NCI-H748 (cell line): Measurements from ENCODE around the gene BUB1.
"Not testable (repeated sequence)": the region's sequence is repeated elsewhere in the genome, so short reads cannot be mapped to it uniquely, and the experiment has no call there.

ENCODE experiments used
- DNase-seq: peaks from one replicate; lab custom pipeline; 2025; ENCODE audit not compliant: unreplicated experiment; lab: John Stamatoyannopoulos, UW

The BUB1 gene

DNA sequence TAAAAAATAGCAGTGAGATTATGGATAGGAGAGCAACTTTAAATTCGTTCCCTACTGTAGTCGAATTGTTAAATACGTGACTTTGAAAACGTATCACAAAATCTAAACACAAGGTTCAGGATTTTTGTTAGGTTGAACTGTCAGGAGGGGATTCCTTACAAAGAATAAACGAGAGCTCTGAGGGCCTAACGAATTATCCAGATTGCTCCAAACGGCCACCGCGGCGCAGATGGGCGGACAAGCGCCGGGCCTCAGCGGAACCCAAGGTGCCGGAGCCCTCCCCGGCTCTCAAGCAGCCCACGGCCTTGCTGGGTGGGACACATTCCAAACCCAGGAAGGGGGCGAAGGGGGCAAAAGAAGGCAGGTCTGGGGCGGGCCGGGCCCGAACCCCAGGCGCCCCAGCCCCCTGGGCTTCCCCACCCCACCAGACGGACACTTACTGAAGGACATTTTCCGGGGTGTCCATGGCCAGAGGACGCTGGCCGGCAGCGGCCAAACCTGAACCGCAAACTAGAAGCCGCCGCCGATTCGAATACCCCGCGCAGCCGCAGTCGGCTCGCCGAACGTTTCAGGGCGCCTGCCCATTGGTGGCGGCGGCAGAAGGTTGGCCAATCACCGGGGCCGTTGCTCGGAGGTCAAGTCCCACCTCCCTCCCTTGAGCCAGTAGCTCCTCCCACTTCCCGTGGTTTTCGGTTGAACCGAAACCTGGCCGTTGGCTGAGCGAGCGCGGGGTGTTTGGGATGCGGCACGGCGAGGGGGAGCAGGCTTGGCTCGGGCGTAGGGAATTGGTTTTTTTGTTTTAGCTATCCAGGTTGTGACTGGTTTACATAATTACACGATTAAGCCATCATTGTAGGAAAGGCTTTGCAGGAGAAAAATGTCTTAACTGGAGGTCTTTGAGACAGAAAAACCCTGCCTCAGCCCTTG is at the start of gene BUB1:
Gene BUB1, minus strand, starts transcription at position 534 of the 927 bp plus-strand sequence. Its CDS starts 68 bp downstream, at position 466.
- peak; percentile 93 for DNase-seq

DNA sequence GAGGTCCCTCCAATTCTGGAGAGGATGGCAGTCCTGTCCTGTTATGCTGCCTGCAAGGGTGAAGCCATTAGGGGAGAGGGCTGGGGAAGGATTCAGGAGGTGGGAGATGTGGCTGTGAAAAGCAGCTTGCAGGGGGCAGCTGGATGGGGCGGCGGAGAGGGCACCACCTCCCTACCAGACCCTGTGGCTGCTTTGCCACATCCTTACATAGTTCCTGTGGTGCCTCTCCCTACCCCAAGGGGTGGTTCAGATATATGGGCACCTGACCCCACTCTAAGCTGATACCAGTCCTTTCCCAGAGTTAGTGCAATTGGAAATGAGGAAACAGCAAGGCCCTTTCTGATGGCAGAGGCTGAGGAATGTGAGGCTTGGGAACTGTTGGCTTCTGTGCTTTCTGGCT is 48.4 kb upstream of the BUB1 start:
- DNase-seq: no peak

DNA sequence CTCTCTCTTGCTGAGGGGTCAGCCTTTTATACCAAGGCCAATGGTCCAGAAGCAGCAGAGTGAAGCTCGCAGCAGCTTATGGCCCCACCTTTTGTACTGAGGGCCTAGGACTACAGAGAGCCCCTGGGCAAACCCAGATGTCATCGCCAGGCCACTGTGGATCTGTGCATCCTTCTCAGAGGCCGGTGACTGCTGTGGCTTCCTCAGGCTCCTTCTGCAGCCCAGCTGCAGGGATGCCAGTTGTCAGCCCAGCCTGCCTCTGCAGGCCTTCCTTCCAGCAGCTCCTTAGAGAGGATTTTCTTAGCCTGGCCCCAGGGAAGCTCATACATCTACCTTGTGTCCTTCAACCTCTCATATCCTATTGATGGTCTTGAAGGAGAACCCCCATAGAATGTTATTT is 48.0 kb upstream of the BUB1 start:
- DNase-seq: no peak

DNA sequence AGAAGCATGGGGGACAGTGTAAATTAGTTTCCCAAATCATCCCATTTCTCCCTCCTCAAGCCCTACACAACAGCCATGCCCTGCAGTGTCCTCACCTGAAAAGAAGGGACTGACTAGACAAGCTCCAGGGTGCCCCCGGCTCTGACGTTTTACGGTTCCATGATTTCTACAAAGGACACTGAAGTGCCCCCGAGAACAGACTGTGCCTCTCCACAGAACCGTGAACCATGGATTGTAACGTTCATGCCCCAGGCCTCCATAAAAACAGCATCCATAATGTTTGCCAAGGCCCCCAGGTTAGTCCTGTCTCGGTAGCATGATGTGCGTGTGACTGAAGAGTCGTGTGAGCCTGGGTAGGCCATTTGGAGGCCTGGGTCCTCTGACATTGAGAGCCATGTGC is 47.5 kb upstream of the BUB1 start:
- DNase-seq: no peak

DNA sequence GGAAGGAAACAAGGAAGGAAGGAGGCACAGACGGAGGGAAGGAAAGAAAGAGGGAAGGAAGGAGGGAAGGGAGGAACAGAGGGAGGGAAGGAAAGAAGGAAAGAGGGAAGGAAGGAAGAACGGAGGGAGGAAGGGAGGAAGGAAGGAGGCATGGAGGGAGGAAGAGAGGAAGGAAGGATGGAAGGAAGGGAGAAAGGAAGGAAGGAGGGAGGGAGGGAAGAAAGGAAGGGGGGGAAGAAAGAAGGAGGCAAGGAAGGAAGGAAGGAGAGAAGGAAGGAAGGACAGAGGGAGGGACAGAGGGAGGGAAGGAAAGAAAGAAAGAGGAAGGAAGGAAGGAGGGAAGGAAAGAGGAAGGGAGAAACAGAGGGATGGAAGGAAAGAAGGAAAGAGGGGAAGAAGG is 47.0 kb upstream of the BUB1 start:
- DNase-seq: no peak

DNA sequence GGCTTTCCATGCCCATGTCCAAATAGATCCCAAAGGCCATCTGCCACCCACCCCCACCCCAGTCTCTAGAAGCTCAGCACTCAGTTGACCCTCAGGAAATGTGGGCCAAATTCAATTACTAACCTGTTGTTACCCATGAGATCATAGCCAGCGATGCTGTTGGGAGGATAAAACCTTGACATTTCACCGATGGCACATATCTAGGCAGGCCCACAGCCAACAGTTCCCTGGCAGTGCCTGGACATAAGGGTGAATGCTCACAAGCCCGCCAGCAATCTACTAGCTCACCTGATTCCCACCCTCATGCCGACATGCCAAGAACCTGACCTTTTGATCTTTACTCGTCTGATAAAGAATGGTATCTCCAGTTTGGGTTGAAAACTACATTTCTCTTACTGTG is 42.7 kb upstream of the BUB1 start:
- DNase-seq: no peak

DNA sequence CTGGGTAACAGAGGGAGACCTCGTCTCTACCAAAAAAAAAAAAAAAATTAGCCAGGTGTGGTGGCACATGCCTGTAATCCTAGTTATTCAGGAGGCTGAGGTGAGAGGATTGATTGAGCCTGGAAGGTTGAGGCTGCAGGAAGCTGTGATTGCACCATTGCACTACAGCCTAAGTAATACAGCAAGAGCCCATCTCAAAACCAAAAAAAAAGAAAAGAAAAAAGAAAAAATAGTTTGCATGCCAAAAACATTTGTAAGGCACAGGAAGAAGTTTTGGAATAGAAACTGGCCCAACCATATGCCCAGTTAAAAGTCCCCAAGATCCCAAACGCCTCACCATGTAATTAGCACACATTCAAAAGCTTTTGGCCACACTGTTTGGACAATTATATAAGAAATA is 41.1 kb upstream of the BUB1 start:
- DNase-seq: no peak

DNA sequence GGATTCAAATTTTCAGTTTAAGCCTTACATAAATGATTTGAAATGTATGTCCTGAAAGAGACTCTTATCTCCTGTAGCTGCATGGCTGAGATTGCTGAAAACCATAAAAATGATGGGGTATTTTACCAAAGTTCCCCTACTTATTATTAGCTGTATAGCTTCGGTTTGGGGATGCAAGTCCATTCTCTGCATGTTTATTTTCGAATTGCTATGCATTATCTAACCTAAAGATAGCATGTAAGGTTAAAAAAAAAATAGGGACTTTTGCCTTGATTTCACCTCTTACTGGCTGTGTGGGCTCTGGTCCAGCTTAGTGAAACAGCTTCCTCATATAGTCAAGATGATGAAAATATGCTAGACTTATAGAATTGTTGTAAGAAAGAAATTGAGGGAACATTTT is 40.5 kb upstream of the BUB1 start:
- no peak for DNase-seq

DNA sequence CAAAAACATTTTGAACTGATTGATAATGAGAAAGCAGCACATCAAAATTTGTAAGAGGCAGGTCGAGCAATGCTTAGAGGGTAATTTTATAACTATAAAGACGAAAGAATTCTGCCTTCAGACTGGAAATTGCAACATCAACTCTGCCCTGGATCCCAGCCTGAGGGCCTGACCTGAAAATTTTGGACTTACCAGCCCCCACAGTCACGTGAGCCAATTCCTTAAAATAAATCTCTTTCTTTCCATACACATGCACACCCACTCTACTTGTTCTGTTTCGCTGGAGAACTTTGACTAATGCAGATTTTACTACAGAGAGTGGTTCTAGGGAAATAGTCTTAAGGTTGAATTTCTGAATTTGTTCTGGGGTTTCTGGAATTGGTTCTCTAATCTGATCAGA is 39.9 kb upstream of the BUB1 start:
- no peak for DNase-seq

DNA sequence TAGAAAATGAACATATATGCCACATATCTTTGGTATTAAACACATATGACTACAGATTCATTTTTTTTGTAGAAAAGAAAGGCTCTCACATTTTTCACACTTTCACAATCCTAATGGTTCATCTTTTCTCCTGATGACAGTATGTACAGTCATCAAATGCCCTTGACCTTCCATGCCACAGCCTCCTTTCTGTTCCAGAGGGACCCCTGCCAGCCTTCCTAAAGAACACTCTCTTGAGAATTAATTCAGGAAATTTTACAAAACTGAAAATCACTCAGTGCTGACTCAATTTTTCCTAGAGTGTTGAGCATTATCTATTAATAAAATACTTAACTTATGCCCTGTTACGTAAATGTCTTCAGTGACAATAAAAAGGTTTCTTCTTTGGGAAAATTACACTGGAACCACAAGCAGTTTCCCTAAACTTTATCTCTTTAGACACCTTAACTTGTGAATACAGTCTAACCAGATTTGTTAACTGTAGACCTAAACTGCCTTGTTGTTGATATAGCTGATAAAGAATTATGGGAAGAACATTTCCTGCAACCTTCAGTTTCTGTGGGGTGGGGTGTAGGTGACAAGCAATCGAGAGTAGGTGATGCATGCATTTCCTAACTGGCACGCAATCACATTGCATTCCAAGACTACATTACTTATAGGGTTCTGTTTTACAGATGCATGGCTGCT is 39.2 kb upstream of the BUB1 start:
- no peak for DNase-seq

DNA sequence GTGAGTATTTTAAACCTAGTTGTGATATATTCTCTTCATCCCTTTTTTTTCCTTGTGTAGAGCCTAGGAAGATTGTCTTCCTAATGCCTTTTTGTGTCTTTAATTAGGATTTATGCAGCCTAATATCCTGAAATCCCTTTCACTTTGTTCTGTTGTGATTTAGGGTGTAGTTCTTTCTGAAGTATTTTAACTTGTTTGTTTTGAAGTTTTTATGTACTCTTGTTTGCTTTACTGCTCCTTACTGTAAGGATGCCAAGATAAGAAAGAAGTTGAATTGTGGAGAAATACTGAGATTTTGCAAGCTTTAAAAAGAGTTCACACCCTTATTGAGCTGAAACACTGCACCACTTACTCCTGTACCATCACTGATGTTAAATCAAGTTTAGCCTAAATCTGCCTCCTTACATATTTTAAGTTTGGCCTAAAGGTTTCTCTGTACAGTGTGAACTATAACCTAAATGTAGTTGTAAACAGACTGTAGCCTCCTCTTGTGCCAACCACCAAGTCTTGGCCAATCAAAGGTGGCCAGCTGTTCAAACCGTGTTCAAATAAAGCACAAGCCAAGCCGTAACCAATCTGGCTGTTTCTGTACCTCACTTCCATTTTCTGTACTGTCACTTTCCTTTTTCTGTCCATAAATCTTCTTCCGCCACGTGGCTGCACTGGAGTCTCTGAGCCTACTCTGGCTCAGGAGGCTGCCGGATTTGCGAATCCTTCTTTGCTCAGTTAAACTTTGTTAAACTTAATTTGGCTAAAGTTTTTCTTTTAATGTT is 36.8 kb upstream of the BUB1 start:
- no peak for DNase-seq

DNA sequence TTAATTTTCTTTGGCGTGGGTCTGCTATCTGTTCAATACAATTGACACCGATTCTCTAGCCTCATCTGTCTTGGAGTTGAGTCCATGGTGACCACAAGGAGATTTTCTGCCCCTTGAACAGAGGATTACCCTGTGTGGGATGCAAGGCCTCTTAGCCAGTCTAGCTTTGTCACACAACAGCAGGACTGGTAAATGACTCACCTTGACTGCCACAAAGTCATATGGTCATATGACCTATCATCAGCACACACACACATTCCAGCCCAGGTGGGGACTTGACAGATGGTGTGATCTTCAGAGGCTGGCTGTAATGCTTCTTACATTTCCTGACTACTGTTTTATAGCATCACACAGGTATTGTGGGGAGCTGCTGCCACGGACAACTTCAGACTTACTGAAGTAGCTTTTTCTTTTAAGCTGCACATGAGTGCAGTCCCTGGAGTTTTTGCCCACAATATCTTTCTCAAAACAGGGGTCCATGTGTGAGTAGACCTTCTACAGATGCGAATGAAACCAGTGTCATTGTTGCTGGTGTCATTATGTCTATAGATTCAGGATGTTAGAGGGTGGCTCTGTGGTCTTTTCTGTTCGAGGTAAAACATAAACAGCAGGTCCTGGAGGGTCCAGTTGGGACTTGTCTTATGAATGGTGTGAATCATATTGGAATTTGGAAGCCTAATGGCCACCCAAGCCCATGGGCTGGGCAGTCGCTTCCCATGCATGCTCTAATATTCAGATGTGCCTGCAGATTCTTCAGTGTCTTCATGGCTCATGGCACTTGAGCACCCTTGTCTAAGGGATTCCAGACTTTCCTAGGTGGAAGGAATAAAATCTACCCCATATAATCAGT is 35.9 kb upstream of the BUB1 start:
- no peak for DNase-seq

DNA sequence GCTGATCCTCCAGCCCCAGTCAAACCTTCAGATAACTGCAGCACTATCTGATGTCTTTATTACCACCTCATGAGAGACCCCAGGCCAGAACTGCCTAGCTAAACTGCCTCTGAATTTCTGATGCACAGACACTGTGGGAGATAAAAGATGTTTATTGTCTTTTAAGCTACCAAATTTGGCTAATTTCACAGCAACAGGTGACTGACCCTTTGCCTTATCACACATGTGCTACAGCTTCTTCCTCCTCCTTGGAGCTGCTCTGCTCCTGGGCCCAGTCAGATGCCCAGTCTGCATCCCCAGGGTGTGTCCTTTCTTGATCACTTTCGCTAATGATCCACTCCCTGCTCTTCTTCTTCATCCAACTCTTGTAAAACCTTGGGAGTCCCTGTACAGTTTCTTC is 34.9 kb upstream of the BUB1 start:
- DNase-seq: no peak

DNA sequence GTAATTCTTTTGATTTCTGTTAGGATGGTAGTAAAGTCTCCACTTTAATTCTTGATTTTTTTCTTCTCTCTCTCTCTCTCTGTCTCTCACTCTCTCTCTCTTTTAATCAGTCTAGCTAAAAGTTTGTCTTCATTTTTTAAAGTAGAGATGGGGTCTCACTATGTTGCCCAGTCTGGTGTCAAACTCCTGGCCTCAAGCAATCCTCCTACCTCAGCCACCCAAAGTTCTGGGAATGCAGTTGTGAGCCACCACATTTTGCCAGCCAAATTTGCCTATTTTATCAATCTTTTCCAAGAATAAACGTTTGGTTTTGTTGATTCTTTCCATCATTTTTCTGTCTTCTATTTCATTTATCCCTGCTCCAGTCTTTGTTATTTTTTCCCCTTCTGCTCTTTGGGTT is 30.6 kb upstream of the BUB1 start:
- DNase-seq: no peak

DNA sequence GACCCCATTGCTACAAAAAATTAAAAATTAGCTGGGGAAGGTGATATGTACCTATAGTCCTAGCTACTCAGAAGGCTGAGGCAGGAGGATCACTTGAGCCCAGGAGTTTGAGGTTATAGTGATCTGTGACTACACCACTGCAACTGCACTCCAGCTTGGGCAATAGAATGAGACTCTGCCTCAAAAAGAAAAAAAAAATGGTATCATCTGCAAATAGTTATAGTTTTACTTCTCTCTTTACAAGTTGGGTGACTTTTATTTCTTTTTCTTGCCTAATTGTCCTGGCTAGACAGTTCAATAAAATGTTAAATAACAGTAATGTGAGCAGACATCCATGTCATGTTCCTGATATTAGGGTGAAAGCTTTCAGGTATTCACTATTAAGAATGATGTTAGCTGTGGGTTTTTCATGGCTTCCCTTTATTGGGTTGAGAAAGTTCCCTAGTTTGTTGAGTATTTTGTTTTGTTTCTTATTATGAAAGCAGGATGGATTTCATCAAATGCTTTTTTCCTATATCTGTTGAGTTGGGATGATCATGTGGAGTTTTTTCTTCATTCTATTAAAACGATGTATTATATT is 29.6 kb upstream of the BUB1 start:
- DNase-seq: no peak

DNA sequence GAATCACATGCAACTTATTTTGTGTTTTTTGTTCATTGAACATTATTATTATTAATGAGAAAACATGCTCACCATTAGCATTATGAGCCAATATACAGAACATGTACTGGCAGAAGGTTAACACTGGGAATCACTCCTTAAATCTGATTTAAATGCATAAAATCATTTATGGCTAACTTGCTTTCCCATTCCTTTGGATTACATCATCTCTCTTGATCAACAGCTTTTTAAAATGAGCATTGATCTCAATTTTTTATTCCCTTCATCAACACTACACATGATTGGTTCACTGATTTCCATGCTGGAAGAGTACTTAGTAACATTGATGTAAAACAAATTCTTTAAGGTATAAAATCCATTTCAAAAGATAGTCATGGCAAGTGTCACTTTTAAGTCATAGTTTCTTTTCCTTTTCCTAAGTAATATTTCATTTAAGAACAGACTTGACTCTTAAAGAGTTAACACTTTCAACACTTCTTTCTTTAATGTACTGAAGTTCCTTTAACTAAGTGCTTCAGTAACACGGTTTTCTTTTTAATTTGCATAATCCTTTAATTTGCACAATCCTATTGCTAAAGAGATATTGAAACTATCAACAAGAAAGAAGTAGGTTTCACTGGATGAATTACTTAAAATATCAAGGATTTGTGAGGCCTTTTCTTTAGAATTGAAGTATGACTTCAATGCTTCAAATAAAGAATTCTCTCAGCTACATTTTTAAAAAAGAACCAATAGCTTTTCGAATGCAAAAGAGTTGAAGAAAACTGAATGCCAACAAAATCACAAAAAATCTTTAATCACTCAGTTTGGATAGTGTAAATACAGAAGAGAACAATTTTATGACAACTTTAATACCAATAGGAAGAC is 24.9 kb upstream of the BUB1 start:
- no peak for DNase-seq

DNA sequence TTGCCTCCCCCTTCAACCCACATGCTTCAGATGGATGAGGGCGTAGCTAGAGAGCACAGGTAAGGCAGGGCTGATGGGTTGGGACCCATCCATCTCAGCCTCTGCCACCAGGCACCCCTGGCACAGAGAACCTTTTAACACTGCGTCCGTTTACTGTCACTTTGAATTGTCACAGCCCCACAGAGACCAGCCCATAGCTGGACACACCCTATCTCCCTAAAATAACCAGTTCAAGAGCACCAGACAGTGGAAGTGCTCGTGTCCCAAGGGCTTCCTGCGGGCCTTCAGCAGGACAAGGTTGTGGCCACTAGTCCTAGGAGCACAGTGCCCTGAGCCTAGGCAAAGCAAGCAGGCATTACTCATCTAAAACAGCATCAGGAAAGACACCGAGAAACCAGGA is 20.4 kb upstream of the BUB1 start:
- DNase-seq: not testable (repeated sequence)

DNA sequence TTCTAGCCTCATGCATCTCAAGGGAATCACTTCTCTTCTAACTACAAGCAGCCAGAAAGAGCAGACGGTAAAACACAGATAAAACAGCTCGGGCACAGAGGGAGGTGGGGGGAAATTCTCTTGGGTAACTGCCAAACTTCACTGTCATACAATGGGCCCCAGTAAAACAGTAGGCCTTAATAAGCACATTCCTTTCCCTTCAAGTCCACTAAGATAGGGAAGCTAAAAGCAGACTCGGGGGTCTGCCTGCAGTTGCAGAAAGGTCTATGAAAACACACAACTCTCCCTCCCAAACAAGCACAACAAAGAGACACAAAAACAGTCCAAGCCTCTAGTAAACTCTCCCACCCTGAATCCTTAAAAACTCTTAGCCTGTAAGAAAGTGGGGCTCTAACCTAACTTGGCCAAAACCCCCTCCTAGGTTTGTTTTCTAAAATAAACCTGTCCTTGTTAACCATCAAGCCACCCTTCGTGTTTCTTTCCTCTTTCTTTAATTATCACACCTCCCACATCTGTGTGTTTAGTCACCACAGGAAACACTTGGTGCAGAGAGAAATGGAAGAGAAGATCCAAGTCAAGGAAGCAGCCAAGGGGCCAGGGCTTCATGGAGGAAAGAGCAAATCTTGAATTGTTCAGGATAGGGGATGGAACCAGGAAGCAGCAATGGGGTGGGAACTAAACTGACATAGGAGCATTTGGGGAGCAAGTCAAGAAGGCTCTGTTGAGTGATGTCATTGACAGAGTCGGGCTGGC is 17.5 kb upstream of the BUB1 start:
- DNase-seq: not testable (repeated sequence)
